GM19463 (cell line): ENCODE data around the gene MCUB.
"Not testable (repeated sequence)": the region's sequence is repeated elsewhere in the genome, so short reads cannot be mapped to it uniquely, and the experiment has no call there.

Experiments
- ATAC-seq: cut with Tn5 transposase; IDR thresholded peaks from one replicate; pipeline ENCODE4 v1.9.1; 2021; ENCODE audit warnings: mild to moderate bottlenecking, moderate library complexity; ENCODE audit not compliant: unreplicated experiment

The MCUB gene

GRCh38 chr4:109576462-109576861 is 16.4 kb downstream of the MCUB start:
- ATAC-seq: no peak

- no peak for ATAC-seq
Measured at GRCh38 chr4:109578846-109579245, 18.8 kb downstream of the MCUB start.

- ATAC-seq: not testable (repeated sequence)
Measured at GRCh38 chr4:109579997-109580396, 20.0 kb downstream of the MCUB start.

GRCh38 chr4:109588176-109588575 is 28.1 kb downstream of the MCUB start:
- peak; percentile 98 for ATAC-seq

GRCh38 chr4:109589119-109589518 is 29.1 kb downstream of the MCUB start:
- ATAC-seq: no peak

GRCh38 chr4:109589605-109590004 is 29.6 kb downstream of the MCUB start:
- ATAC-seq: no peak

- ATAC-seq: no peak
Measured at GRCh38 chr4:109590905-109591304, 30.9 kb downstream of the MCUB start.

- ATAC-seq: no peak
Measured at GRCh38 chr4:109592367-109592766, 32.3 kb downstream of the MCUB start.

GRCh38 chr4:109595123-109595522 is 35.1 kb downstream of the MCUB start:
- ATAC-seq: not testable (repeated sequence)

GRCh38 chr4:109596420-109597085 is 36.5 kb downstream of the MCUB start:
- ATAC-seq: not testable (repeated sequence)

- ATAC-seq: no peak
Measured at GRCh38 chr4:109599046-109599652, 39.1 kb downstream of the MCUB start.

GRCh38 chr4:109600431-109600830 is 40.4 kb downstream of the MCUB start:
- ATAC-seq: no peak

- no peak for ATAC-seq
Measured at GRCh38 chr4:109601336-109601735, 41.3 kb downstream of the MCUB start.

- ATAC-seq: no peak
Measured at GRCh38 chr4:109607976-109608375, 47.9 kb downstream of the MCUB start.

- no peak for ATAC-seq
Measured at GRCh38 chr4:109608879-109609278, 48.8 kb downstream of the MCUB start.

- ATAC-seq: no peak
Measured at GRCh38 chr4:109609431-109609830, 49.4 kb downstream of the MCUB start.

GRCh38 chr4:109610489-109610888 is 50.4 kb downstream of the MCUB start:
- ATAC-seq: no peak

GRCh38 chr4:109611045-109611646 is 51.1 kb downstream of the MCUB start:
- ATAC-seq: no peak

GRCh38 chr4:109614015-109614414 is 54.0 kb downstream of the MCUB start:
- no peak for ATAC-seq

- no peak for ATAC-seq
Measured at GRCh38 chr4:109614466-109614865, 54.4 kb downstream of the MCUB start.

GRCh38 chr4:109615742-109616141 is 55.7 kb downstream of the MCUB start:
- ATAC-seq: no peak

- no peak for ATAC-seq
Measured at GRCh38 chr4:109616243-109616642, 56.2 kb downstream of the MCUB start.
